HepG2 (cell line): ENCODE results near the gene TCF20. TPM values are rescaled to one million over a fixed set of nuclear protein-coding genes. Genes with fewer than 3 reads are reported as not detected.
A peak's percentile ranks its signal among the peaks of the same experiment; 100 is the strongest.

ENCODE experiments used
- ASH2L ChIP-seq: fragments of 300-600, 200-600 bp; sonication (generic); IDR thresholded peaks from 2 replicates; pipeline ENCODE4 v1.7.0; 2017; ENCODE audit warnings: low read depth, mild to moderate bottlenecking, moderate library complexity, mixed read lengths, low read length; ENCODE audit not compliant: insufficient read length
- CAMTA2 ChIP-seq: sonication (generic); formaldehyde crosslinking; IDR thresholded peaks from 2 replicates; pipeline ENCODE4 v1.4.0; 2020; ENCODE audit warnings: mild to moderate bottlenecking, missing genetic modification reagents, borderline replicate concordance
- FOXO1 ChIP-seq: sonication (generic); formaldehyde crosslinking; IDR thresholded peaks from 2 replicates; pipeline ENCODE4 v1.4.0; 2020; ENCODE audit warnings: missing genetic modification reagents
- HMG20A ChIP-seq: IDR thresholded peaks from 2 replicates; pipeline ENCODE4 v1.6.1; 2016; ENCODE audit warnings: borderline replicate concordance
- MYNN ChIP-seq: sonication (generic); formaldehyde crosslinking; IDR thresholded peaks from 2 replicates; pipeline ENCODE4 v1.4.0; 2020; ENCODE audit warnings: mild to moderate bottlenecking, low read depth, missing genetic modification reagents
- NCOR1 ChIP-seq: fragments of 200-600 bp; sonication (generic); IDR thresholded peaks from 2 replicates; pipeline ENCODE4 v1.7.0; 2017; ENCODE audit warnings: antibody characterized with exemption, low read length, borderline replicate concordance
- RARG ChIP-seq: sonication (generic); formaldehyde crosslinking; IDR thresholded peaks from 2 replicates; pipeline ENCODE4 v1.4.0; 2020; ENCODE audit warnings: low read depth, mild to moderate bottlenecking, missing genetic modification reagents
- SATB2 ChIP-seq: sonication (generic); formaldehyde crosslinking; IDR thresholded peaks from 2 replicates; pipeline ENCODE4 v1.5.0; 2020; ENCODE audit warnings: missing genetic modification reagents
- ZNF331 ChIP-seq: sonication (generic); formaldehyde crosslinking; IDR thresholded peaks from 2 replicates; pipeline ENCODE4 v1.4.0; 2020; ENCODE audit warnings: missing genetic modification reagents
- ZNF383 ChIP-seq: sonication (generic); formaldehyde crosslinking; IDR thresholded peaks from 2 replicates; pipeline ENCODE4 v1.4.0; 2020; ENCODE audit warnings: missing genetic modification reagents, mild to moderate bottlenecking, borderline replicate concordance
- ZNF614 ChIP-seq: IDR thresholded peaks from 2 replicates; pipeline ENCODE4 v1.6.1; 2018; ENCODE audit warnings: missing biosample characterization, missing genetic modification reagents, inconsistent platforms, borderline replicate concordance
- ZNF672 ChIP-seq: sonication (generic); formaldehyde crosslinking; IDR thresholded peaks from 2 replicates; pipeline ENCODE4 v1.8.1; 2022; ENCODE audit warnings: missing genetic modification reagents
- ZNF782 ChIP-seq: sonication (generic); formaldehyde crosslinking; IDR thresholded peaks from 2 replicates; pipeline ENCODE4 v1.4.0; 2020; ENCODE audit warnings: missing genetic modification reagents, mild to moderate bottlenecking, borderline replicate concordance
- ZSCAN20 ChIP-seq: sonication (generic); formaldehyde crosslinking; IDR thresholded peaks from 2 replicates; pipeline ENCODE4 v1.4.0; 2020; ENCODE audit warnings: missing genetic modification reagents, mild to moderate bottlenecking, borderline replicate concordance
- ZSCAN21 ChIP-seq: sonication (generic); formaldehyde crosslinking; IDR thresholded peaks from 2 replicates; pipeline ENCODE4 v1.8.0; 2022; ENCODE audit warnings: mild to moderate bottlenecking, missing genetic modification reagents, moderate library complexity, borderline replicate concordance
- polyA plus RNA-seq, 8 experiments: library from polyadenylated mRNA; depleted of rRNA in 3 of 8; stranded (reverse) in 7 of 8; unstranded in 1 of 8; fragments of >200 nt; fragmentation: Illumina TruSeq in 4 of 8; extraction: Trizol in 4 of 8; gene quantifications; 2 replicates each; pipeline versions ENCODE4 v1.2.1 to v1.2.3, GENCODE V29; 2011 to 2016; ENCODE audit warnings: low read depth in 4 of 8, missing spikeins in 1 of 8, mixed read lengths in 1 of 8; ENCODE audit not compliant: insufficient read depth in 1 of 8
- total RNA-seq, 5 experiments: library from RNA; depleted of rRNA; stranded (reverse); fragments of >200 nt; fragmentation: Illumina TruSeq; extraction: Trizol; gene quantifications; 2 replicates each; pipeline ENCODE4 v1.2.3, GENCODE V29; 2016; ENCODE audit warnings: low read depth in 1 of 5
- TF ChIP-seq, protein P1 (sequence below): sonication (generic); formaldehyde crosslinking; IDR thresholded peaks from 2 replicates; pipeline ENCODE4 v1.4.0; 2020; ENCODE audit warnings: mild to moderate bottlenecking, missing genetic modification reagents
- TF ChIP-seq, protein P2 (sequence below): IDR thresholded peaks from 2 replicates; pipeline ENCODE4 v1.6.1; 2016
- TF ChIP-seq, protein P3 (sequence below): IDR thresholded peaks from 2 replicates; pipeline ENCODE4 v1.6.1; 2016
- TF ChIP-seq, protein P4 (sequence below): IDR thresholded peaks from 2 replicates; pipeline ENCODE4 v1.6.1; 2012; ENCODE audit warnings: low read depth, low read length, improper control_type of control experiment
- TF ChIP-seq, protein P5 (sequence below): sonication (generic); formaldehyde crosslinking; IDR thresholded peaks from 2 replicates; pipeline ENCODE4 v1.8.0; 2023; ENCODE audit warnings: mild to moderate bottlenecking, missing genetic modification reagents
- TF ChIP-seq, protein P6 (sequence below): sonication (generic); formaldehyde crosslinking; IDR thresholded peaks from 2 replicates; pipeline ENCODE4 v1.5.1; 2020; ENCODE audit warnings: missing genetic modification reagents, mild to moderate bottlenecking, borderline replicate concordance

The TCF20 gene
- total and polyA plus RNA-seq, 2 of the 13 experiments (the other 11 are each of a cell fraction or from before 2014, with no cell fraction given), result 12.8 to 23.7 TPM

DNA sequence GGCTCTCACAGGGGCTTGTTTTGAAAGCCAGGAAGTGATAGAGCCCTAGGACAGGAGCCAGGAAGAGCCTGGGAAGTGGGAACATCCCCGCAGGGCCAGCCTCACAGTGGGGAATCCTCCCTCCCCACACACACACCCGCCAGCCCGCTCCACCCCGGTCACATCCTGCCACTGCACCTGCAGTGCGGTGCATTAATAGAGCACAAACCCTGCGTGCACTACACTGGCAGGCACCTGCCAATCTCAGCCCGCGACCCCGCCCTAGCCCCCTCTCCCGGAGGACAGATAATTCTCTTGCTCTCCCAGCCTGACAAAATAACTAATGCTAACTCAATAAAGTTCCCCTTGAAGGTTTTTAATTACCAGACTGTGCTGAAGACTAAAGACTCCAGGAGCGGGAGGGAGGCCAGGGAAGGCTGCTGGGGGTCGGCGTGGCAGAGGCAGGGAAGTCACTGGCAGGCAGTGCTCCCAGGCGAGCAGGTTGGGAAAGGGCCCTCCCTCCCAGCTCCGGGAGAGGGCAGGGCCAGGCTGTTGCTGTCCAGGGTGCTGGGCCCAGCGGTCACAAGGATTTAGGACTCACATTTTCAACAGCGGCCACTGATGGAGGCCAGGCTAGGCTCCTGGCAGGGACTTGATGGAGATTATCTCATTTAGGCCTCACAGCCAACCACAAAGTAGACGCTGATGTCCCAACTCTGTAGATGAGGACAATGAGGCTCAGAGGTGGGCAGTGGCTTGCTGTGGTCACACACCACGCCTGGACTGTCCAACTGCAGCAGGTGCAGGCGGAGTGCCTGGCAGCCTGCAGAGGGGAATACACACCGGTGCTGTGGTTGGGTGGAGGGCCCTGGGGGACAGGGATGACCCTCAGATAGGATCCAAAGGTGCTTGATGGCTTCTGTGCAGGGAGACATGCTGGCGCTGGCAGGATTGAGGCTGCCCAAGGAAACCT, 23.9 kb upstream of the TCF20 start (continued):
- no peak for TF ChIP-seq ZNF782 (CRISPR knock-in tag)
- no peak for TF ChIP-seq ZNF383
- TF ChIP-seq ZNF614 (CRISPR knock-in tag), result 0 out of 2 replicates have a peak, but pooled peaks have one; percentile 55
- TF ChIP-seq, protein P1, sequence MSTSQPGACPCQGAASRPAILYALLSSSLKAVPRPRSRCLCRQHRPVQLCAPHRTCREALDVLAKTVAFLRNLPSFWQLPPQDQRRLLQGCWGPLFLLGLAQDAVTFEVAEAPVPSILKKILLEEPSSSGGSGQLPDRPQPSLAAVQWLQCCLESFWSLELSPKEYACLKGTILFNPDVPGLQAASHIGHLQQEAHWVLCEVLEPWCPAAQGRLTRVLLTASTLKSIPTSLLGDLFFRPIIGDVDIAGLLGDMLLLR (CRISPR knock-in tag), result 0 out of 2 replicates have a peak, but pooled peaks have one; percentile 68
- TF ChIP-seq ZSCAN21 (CRISPR knock-in tag), result 0 out of 2 replicates have a peak, but pooled peaks have one; percentile 39
- TF ChIP-seq SATB2 (CRISPR knock-in tag), result no peak
- TF ChIP-seq, protein P2, sequence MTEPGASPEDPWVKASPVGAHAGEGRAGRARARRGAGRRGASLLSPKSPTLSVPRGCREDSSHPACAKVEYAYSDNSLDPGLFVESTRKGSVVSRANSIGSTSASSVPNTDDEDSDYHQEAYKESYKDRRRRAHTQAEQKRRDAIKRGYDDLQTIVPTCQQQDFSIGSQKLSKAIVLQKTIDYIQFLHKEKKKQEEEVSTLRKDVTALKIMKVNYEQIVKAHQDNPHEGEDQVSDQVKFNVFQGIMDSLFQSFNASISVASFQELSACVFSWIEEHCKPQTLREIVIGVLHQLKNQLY (CRISPR knock-in tag), result no peak
- no peak for TF ChIP-seq RARG
- TF ChIP-seq, protein P3, sequence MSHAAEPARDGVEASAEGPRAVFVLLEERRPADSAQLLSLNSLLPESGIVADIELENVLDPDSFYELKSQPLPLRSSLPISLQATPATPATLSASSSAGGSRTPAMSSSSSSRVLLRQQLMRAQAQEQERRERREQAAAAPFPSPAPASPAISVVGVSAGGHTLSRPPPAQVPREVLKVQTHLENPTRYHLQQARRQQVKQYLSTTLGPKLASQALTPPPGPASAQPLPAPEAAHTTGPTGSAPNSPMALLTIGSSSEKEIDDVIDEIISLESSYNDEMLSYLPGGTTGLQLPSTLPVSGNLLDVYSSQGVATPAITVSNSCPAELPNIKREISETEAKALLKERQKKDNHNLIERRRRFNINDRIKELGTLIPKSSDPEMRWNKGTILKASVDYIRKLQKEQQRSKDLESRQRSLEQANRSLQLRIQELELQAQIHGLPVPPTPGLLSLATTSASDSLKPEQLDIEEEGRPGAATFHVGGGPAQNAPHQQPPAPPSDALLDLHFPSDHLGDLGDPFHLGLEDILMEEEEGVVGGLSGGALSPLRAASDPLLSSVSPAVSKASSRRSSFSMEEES, result peak; percentile 83
- TF ChIP-seq MYNN (CRISPR knock-in tag), result 0 out of 2 replicates have a peak, but pooled peaks have one; percentile 52
- TF ChIP-seq NCOR1, result no peak
- no peak; the same call in 1 of the 2 replicates for TF ChIP-seq CAMTA2
- peak; percentile 88; the same call in 1 of the 2 replicates for TF ChIP-seq ZNF331 (CRISPR knock-in tag)
- TF ChIP-seq, protein P4, sequence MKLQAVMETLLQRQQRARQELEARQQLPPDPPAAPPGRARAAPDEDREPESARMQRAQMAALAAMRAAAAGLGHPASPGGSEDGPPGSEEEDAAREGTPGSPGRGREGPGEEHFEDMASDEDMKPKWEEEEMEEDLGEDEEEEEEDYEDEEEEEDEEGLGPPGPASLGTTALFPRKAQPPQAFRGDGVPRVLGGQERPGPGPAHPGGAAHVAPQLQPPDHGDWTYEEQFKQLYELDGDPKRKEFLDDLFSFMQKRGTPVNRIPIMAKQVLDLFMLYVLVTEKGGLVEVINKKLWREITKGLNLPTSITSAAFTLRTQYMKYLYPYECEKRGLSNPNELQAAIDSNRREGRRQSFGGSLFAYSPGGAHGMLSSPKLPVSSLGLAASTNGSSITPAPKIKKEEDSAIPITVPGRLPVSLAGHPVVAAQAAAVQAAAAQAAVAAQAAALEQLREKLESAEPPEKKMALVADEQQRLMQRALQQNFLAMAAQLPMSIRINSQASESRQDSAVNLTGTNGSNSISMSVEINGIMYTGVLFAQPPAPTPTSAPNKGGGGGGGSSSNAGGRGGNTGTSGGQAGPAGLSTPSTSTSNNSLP, result no peak
- no peak for TF ChIP-seq ASH2L
- TF ChIP-seq ZSCAN20, result no peak
- no peak for TF ChIP-seq ZNF672 (CRISPR knock-in tag)
- TF ChIP-seq HMG20A (CRISPR knock-in tag), result no peak
- no peak for TF ChIP-seq FOXO1 (CRISPR knock-in tag)
- TF ChIP-seq, protein P5, sequence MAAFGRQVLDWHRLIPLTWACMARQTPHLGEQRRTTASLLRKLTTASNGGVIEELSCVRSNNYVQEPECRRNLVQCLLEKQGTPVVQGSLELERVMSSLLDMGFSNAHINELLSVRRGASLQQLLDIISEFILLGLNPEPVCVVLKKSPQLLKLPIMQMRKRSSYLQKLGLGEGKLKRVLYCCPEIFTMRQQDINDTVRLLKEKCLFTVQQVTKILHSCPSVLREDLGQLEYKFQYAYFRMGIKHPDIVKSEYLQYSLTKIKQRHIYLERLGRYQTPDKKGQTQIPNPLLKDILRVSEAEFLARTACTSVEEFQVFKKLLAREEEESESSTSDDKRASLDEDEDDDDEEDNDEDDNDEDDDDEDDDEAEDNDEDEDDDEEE (CRISPR knock-in tag), result 0 out of 2 replicates have a peak, but pooled peaks have one; percentile 42
- TF ChIP-seq, protein P6, sequence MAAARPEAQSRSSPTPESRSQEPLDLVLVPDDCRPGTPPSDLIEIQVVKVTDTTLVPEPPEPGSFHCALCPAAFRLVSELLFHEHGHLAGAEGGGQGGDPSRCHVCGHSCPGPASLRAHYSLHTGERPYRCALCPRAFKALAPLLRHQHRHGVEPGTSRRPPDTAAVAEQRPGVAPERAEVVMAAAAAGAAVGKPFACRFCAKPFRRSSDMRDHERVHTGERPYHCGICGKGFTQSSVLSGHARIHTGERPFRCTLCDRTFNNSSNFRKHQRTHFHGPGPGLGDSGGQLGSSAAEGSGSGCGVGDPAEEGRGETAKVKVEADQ (CRISPR knock-in tag), result no peak
